Upper lobe of left lung (tissue), 6 donors: ENCODE measurements around the gene MED25. TPM values are rescaled to one million over a fixed set of nuclear protein-coding genes. Genes with fewer than 3 reads are reported as not detected.
A peak's percentile ranks its signal among the peaks of the same experiment; 100 is the strongest.

Experiments used
- ATAC-seq, 2 donors: fragments of 200-7000 bp; cut with Tn5 transposase; one replicate each; pipeline ENCODE4 v1.9.1; 2022; ENCODE audit warnings: mild to moderate bottlenecking in 2 of 2, moderate library complexity in 2 of 2; ENCODE audit not compliant: low FRiP score in 2 of 2
- DNase-seq, 2 donors: peaks; one replicate each; pipeline ENCODE4 v3.0.0-alpha.2; 2019 to 2020
- H3K27ac ChIP-seq, 4 donors: fragments of 200-600 bp; sonication (generic); one replicate each; pipeline ENCODE4 v1.5.1; 2016 to 2019
- H3K27me3 ChIP-seq, 4 donors: fragments of 200-600 bp; sonication (generic); one replicate each; pipeline ENCODE4 v1.5.1; 2017 to 2019
- H3K36me3 ChIP-seq, 4 donors: fragments of 200-600 bp; sonication (generic); one replicate each; pipeline ENCODE4 v1.5.1; 2016 to 2019
- H3K4me1 ChIP-seq, 4 donors: fragments of 200-600 bp; sonication (generic); one replicate each; pipeline ENCODE4 v1.5.1; 2018 to 2019
- H3K4me3 ChIP-seq, 4 donors: fragments of 200-600 bp; sonication (generic); one replicate each; pipeline ENCODE4 v1.5.1; 2017 to 2019; ENCODE audit warnings: mild to moderate bottlenecking in 2 of 4, moderate library complexity in 1 of 4
- H3K9me3 ChIP-seq, 4 donors: fragments of 200-600 bp; sonication (generic); one replicate each; pipeline ENCODE4 v1.5.1; 2018 to 2019
- CTCF ChIP-seq, 6 experiments: fragments of 450-650 bp in 4 of 6; fragments of 200-600 bp in 2 of 6; sonication (generic) in 2 of 6; IDR thresholded peaks; one replicate each; pipeline ENCODE4 v1.5.1; 2016 to 2019; ENCODE audit warnings: antibody characterized with exemption in 6 of 6
- EP300 ChIP-seq, 4 donors: sonication (generic); formaldehyde crosslinking; IDR thresholded peaks; one replicate each; pipeline ENCODE4 v1.5.1; 2017; ENCODE audit warnings: antibody characterized with exemption in 4 of 4, control low read depth in 2 of 4
- POLR2A ChIP-seq, 4 donors: fragments of 450-650 bp; IDR thresholded peaks; one replicate each; pipeline ENCODE4 v1.5.1; 2016 to 2017; ENCODE audit warnings: antibody characterized with exemption in 4 of 4, mild to moderate bottlenecking in 2 of 4
- POLR2AphosphoS5 ChIP-seq, 2 donors: sonication (generic); formaldehyde crosslinking; IDR thresholded peaks; one replicate each; pipeline ENCODE4 v1.5.1; 2017; ENCODE audit warnings: antibody characterized with exemption in 2 of 2
- WGBS, 2 donors: methylation state at CpG; one replicate each; pipeline ENCODE4 v1.1.5; 2017 to 2018; 5-methylcytosine and 5-hydroxymethylcytosine counted together
- total RNA-seq, 6 donors: library from RNA; depleted of rRNA in 4 of 6; stranded (reverse); fragments of >200 nt in 4 of 6; gene quantifications; one replicate each; pipeline versions ENCODE4 v1.1.0 to v1.2.1, GENCODE V29; 2016 to 2021
- donor health status: DM: no; HTN: no; CAD: no; lungs with moderate emphysema.
- donor health status: DM: no; HTN: yes; CAD: no; lungs with severe emphysema.

The MED25 gene
- total RNA-seq, 6 donors from 2014 or later: 41.7 to 110 (median 61.2) TPM

- no peak for ATAC-seq
- no peak for DNase-seq
- H3K9me3 ChIP-seq: no peaks in the 10 kb centered on the region
- peaks cover 24 to 40% (median 35%) of the 10 kb centered on the region in 4 donors for H3K4me1 ChIP-seq
- H3K36me3 ChIP-seq: no peaks in the 10 kb centered on the region
- no peak overlapping the region for H3K27ac ChIP-seq
- H3K4me3 ChIP-seq: no peak overlapping the region
- H3K27me3 ChIP-seq: no peaks in the 10 kb centered on the region
- 73 to 90% methylated on average over 3 of the region's 3 CpGs for WGBS, 2 donors
- TF ChIP-seq POLR2AphosphoS5 (IDR thresholded peaks at IDR 0.05): no peak
- TF ChIP-seq EP300 (IDR thresholded peaks at IDR 0.05): no peak
- no peak for TF ChIP-seq POLR2A (IDR thresholded peaks at IDR 0.05)
- TF ChIP-seq CTCF (IDR thresholded peaks at IDR 0.05): no peak
Measured at GRCh38 chr19:49848938-49849337, 30.8 kb downstream of the MED25 start.

- 87 to 89% methylated on average over 14 to 15 of the region's 15 CpGs for WGBS, 2 donors
- ATAC-seq: no peak
- H3K4me1 ChIP-seq: peaks cover 25 to 46% (median 36%) of the 10 kb centered on the region in 4 donors
- no peak for TF ChIP-seq CTCF (IDR thresholded peaks at IDR 0.05)
- TF ChIP-seq POLR2A (IDR thresholded peaks at IDR 0.05): no peak
- no peak for TF ChIP-seq POLR2AphosphoS5 (IDR thresholded peaks at IDR 0.05)
- no peak for TF ChIP-seq EP300 (IDR thresholded peaks at IDR 0.05)
- H3K4me3 ChIP-seq: peak overlapping the region; percentile 35 to 98 (median 87)
- no peak for DNase-seq
- H3K36me3 ChIP-seq: peaks cover 0 to 4% (median 3%) of the 10 kb centered on the region in 4 donors
- no peaks in the 10 kb centered on the region for H3K27me3 ChIP-seq
- H3K9me3 ChIP-seq: no peaks in the 10 kb centered on the region
- peak overlapping the region; percentile 99 to 100 (median 100) for H3K27ac ChIP-seq
Measured at GRCh38 chr19:49849433-49850220, 31.5 kb downstream of the MED25 start.

GRCh38 chr19:49850221-49850486 lies 32.1 kb downstream of the MED25 start:
- H3K36me3 ChIP-seq: peaks cover 0 to 9% (median 5%) of the 10 kb centered on the region in 4 donors
- ATAC-seq (no peak), DNase-seq (no peak)
- H3K4me3 ChIP-seq: peak overlapping the region; percentile 35 to 98 (median 87)
- no peak for TF ChIP-seq CTCF (IDR thresholded peaks at IDR 0.05)
- TF ChIP-seq POLR2A (IDR thresholded peaks at IDR 0.05): no peak
- no peak for TF ChIP-seq EP300 (IDR thresholded peaks at IDR 0.05)
- TF ChIP-seq POLR2AphosphoS5 (IDR thresholded peaks at IDR 0.05): no peak
- no peaks in the 10 kb centered on the region for H3K9me3 ChIP-seq
- H3K27me3 ChIP-seq: no peaks in the 10 kb centered on the region
- H3K27ac ChIP-seq: peak overlapping the region; percentile 99 to 100 (median 100)
- WGBS, 2 donors: 45 to 55% methylated on average over 12 of the region's 12 CpGs
- peaks cover 25 to 46% (median 36%) of the 10 kb centered on the region in 4 donors for H3K4me1 ChIP-seq

- peaks cover 0 to 15% (median 7%) of the 10 kb centered on the region in 4 donors for H3K36me3 ChIP-seq
Measured at GRCh38 chr19:49850487-49851342, 32.6 kb downstream of the MED25 start, which contains the start of gene PTOV1. Gene PTOV1 (plus strand): TSS chr19:49851159.

More at GRCh38 chr19:49850487-49851342, 32.6 kb downstream of the MED25 start, which contains the start of gene PTOV1:
- Histone ChIP-seq H3K4me1 (peaks cover 25 to 46% (median 36%) of the 10 kb centered on the region in 4 donors), H3K27me3 (no peaks in the 10 kb centered on the region), H3K4me3 (peak within 1 kb of the TSS; percentile 86 to 98 (median 90)), H3K9me3 (no peaks in the 10 kb centered on the region), H3K27ac (peak within 1 kb of the TSS; percentile 99 to 100 (median 100))
- ATAC-seq (peak; percentile 97), DNase-seq (peak; percentile 96 to 99)
- TF ChIP-seq POLR2A (IDR thresholded peaks at IDR 0.05): peak in 3 of 4 donors; percentile 68 to 92 (median 85)
- TF ChIP-seq POLR2AphosphoS5 (IDR thresholded peaks at IDR 0.05): peak; percentile 92
- peak in 2 of 6 experiments; percentile 5 to 8 for TF ChIP-seq CTCF (IDR thresholded peaks at IDR 0.05)
- TF ChIP-seq EP300 (IDR thresholded peaks at IDR 0.05): peak in 1 of 4 donors; percentile 11
- 1% methylated on average over 33 to 55 of the region's 98 CpGs for WGBS, 2 donors
